ENCODE data around the gene ODC1. TPM values are rescaled to one million over a fixed set of nuclear protein-coding genes. Genes with fewer than 3 reads are reported as not detected.
A peak's percentile ranks its signal among the peaks of the same experiment; 100 is the strongest.

Gene ODC1
- total RNA-seq, 1 experiment from 2014 or later = 372 TPM

- peak; percentile 72 for DNase-seq (ENCODE audit: low spot score)
These were observed 13.0 kb downstream of the ODC1 start for GRCh38 chr2:10434886-10435819.

- no peak for DNase-seq (ENCODE audit: low spot score)
These were observed 13.9 kb downstream of the ODC1 start for GRCh38 chr2:10433947-10434885.

- no peak for DNase-seq (ENCODE audit: low spot score)
These were observed 14.7 kb downstream of the ODC1 start for GRCh38 chr2:10433264-10433946.

- peak; percentile 51 for DNase-seq (ENCODE audit: low spot score)
These were observed 15.6 kb downstream of the ODC1 start for GRCh38 chr2:10432311-10433181.

- no peak for DNase-seq (ENCODE audit: low spot score)
These were observed 16.3 kb downstream of the ODC1 start for GRCh38 chr2:10431797-10432196.

- no peak for DNase-seq (ENCODE audit: low spot score)
These were observed 17.1 kb downstream of the ODC1 start for GRCh38 chr2:10430886-10431622.

- no peak for DNase-seq (ENCODE audit: low spot score)
These were observed 19.2 kb downstream of the ODC1 start for GRCh38 chr2:10428924-10429323.

GRCh38 chr2:10428355-10428754, 19.8 kb downstream of the ODC1 start:
- DNase-seq (ENCODE audit: low spot score) = no peak

- no peak for DNase-seq (ENCODE audit: low spot score)
These were observed 20.5 kb downstream of the ODC1 start for GRCh38 chr2:10427618-10427949.

- no peak for DNase-seq (ENCODE audit: low spot score)
These were observed 21.2 kb downstream of the ODC1 start for GRCh38 chr2:10426726-10427617.

GRCh38 chr2:10425699-10426098, 22.4 kb downstream of the ODC1 start:
- no peak for DNase-seq (ENCODE audit: low spot score)

GRCh38 chr2:10424916-10425505, 23.1 kb downstream of the ODC1 start:
- DNase-seq (ENCODE audit: low spot score) = no peak

GRCh38 chr2:10424051-10424450, 24.1 kb downstream of the ODC1 start:
- peak; percentile 85 for DNase-seq (ENCODE audit: low spot score)

- no peak for DNase-seq (ENCODE audit: low spot score)
These were observed 24.7 kb downstream of the ODC1 start for GRCh38 chr2:10423400-10423774.

- DNase-seq (ENCODE audit: low spot score) = no peak
These were observed 25.3 kb downstream of the ODC1 start for GRCh38 chr2:10422732-10423399.

GRCh38 chr2:10422251-10422650, 25.9 kb downstream of the ODC1 start:
- no peak for DNase-seq (ENCODE audit: low spot score)

- DNase-seq (ENCODE audit: low spot score) = no peak
These were observed 28.4 kb downstream of the ODC1 start for GRCh38 chr2:10419553-10420257.

Data from A172 (cell line).